GM21737 (cell line): Measurements from ENCODE around the gene GRK6.
A peak's percentile ranks its signal among the peaks of the same experiment; 100 is the strongest.
"Not testable (repeated sequence)": the region's sequence is repeated elsewhere in the genome, so short reads cannot be mapped to it uniquely, and the experiment has no call there.

Experiments used
- ATAC-seq: cut with Tn5 transposase; IDR thresholded peaks from one replicate; pipeline ENCODE4 v1.9.1; 2021; ENCODE audit warnings: mild to moderate bottlenecking, moderate library complexity; ENCODE audit not compliant: unreplicated experiment

Gene GRK6

DNA sequence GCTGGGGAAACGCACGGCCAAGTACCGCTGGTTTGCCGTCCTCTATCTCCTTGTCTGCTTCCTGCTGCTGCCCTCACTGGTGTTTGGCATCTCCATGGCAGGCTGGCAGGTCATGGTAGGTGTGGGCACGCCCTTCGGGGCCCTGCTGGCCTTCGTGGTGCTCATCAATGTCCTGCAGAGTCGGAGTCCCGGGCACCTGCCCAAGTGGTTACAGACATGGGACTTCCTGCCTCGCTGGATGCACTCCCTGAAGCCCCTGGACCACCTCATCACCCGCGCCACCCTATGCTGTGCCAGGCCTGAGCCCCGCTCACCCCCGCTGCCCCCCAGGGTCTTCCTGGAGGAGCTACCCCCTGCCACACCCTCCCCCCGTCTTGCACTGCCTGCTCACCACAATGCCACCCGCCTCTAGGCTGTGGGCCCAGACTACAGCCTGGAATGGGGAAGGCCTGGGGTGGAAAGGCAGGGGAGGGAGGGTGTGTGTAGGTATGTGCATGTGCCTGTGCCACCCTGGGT, 28.5 kb upstream of the GRK6 start:
- no peak for ATAC-seq

DNA sequence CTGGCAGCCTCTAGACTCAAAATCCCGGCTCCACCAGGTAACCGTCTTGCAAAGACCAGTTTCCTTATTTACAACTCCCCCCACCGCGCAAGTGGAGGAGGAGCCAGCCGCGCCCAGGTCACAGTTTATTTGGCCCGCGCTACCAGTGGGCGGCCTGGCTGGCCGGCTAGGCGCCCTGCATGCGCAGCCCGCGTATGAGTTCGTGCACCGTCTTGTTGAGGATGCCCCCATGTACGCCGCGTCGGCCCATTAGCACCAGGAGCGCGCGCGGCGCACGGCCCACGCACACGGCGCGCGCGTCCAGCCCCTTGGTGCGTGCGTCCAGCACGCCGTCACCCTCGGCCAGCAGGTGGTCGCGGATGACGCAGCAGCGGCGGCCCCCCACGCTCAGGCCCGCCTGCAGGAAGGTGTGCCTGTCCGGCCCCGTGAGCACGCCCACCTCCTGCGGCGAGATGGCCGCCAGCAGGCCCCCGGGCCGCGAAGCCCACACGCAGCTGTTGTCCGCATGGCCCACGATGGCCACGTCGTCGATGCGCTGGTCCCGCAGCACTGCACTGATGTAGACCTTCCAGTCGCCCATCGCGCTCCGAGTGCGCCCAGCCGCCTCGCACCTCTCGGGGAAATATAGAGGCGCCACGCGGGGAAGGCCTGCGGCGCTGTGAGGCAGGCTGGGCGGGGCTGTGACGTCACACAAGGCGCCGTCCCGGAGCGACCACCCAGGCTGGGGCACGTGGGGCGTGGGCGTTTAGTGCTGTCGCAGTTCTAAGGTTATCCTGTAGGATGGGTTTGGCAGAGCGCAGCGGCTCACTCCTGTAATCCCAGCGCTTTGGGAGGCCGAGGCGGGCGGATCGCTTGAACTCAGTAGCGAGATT, 26.2 kb upstream of the GRK6 start, which contains the start of gene PFN3:
PFN3 (minus strand) TSS at position 665 of the 872 bp plus-strand sequence; CDS start at position 580, 85 bp downstream.
- ATAC-seq = no peak

DNA sequence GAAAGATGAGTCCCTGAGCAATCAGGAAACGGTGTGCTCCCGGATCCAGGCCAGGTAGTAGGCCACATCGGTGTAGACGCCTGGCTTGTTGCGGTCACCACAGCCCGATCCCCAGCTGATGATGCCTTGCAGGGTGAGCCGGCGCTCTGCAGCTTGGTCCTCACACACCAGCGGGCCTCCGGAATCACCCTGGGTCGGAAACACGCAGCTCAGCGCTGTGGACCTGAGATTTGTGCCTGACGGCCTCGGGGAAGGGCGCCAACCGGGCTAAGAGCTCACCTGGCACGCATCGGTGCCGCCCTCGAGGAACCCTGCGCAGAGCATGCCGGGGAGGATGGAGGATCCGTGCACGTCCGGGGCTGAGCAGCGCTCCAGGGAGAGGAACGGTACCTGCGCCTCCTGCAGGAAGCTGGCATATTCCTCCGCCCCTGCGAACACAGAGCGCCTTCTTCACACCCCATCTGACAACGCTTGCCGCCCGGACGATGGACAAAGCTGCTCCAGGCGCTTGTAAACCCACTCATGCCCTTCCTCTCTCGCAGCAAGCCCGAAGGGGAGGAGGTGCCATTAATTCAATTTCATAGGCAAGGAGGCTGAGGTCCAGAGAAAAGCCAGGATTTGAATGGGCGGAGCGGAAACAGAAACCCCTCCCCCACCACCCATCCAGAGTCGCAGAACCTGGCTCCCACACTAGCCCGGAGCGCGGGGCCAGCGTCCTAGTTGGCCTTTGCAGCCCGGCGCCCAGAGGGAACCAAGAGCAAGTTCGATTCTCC, 24.0 kb upstream of the GRK6 start:
- no peak for ATAC-seq

DNA sequence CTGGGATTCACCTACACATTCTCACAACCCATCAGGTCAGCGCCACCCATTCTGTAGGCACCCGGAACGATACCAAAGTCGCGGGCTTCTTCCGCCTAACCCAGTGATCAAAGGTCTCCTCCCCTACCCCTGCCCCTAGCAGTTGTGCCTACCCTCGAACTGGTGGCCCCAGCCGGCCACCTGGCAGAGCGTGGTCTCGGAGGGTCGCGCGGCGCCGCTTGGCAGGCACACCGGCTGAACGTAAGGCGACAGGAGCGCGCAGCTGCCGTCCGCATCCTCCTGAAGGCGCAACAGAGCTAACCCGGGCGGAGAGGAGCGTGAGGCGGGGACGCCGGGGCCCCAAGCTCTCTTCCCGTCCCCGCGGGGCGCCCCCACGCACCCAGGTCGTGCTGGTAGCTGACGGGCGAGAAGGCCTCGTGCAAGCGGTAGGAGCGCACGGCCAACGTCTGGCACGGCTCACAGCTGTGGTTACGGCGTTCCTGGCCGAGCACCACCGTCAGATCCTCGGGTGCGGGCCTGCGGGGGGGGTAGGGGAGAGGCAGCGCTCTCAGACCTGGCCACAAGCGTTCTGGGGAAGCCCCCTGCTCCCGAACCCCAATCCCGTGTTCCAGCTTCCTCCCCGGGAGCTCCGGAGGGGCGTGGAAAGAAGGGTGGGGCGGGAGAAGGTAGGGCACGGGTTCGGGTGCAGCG, 23.2 kb upstream of the GRK6 start:
- ATAC-seq = peak; percentile 9

DNA sequence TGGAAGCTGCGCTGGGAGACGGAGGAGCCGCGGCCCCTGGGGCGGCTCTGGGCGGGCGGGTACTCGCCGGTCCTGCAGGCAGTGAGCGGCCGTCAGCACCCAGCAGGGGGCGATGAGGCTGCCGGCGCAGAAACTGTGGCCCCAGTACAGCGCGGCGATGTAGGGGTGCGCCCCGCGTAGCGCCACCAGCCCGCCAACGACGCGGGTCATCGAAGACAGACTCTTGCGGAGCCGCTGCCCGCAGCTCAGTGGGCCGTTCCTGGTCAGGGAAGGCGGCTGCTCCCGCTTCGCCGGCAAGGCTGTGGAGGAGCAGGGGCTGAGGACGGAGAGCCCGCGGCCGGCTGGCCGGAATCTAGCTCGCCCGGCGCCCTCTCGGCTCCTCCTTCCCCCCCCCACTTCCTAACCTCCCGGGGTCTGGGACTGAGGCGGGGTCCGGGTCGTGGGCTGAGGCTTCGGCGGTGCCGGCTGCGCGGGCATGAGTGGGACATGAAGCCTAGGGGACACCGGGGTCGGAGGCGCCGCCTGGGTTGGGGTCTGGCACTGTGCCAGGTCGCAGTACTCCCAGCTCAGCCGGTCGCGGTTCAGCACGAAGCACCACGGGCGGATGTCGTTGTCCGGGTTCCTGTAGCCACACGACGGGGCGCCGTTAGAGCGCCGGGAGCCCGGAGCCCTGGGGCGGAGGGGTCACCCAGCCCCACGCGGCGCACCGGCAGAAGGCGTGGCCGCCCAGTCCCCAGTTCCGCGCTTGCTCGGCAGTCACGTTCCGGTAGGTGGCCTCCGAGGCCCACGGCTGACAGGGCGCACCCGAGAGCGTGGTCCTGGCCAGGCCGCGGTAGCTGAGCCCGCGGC, 22.5 kb upstream of the GRK6 start:
- peak; percentile 70 for ATAC-seq

DNA sequence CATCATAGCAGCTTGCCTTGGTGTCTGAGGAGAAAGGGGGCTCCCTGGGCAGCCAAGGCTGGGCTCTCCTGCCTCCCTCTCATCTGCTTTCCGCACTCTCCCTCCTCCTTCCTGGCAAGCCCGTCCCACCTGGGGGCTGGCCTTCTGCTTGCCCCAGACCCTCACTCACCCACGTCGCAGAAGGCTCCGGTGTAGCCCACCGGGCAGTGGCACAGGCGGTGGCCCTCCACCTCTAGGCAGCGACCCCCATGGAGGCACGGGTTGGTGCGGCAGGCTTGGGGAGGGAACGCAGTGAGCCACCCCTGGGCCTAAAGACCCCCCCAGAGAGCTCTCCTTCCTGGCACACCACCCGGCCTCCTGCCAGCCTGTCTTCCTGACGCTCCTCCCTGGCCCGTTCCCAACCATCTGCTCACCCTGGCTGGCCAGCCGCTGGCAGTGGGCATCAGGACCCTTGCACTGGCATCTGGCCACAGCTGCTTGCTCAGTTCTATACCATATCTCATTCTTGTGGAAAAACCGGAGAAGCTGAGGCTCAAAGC, 21.8 kb upstream of the GRK6 start:
- no peak for ATAC-seq

DNA sequence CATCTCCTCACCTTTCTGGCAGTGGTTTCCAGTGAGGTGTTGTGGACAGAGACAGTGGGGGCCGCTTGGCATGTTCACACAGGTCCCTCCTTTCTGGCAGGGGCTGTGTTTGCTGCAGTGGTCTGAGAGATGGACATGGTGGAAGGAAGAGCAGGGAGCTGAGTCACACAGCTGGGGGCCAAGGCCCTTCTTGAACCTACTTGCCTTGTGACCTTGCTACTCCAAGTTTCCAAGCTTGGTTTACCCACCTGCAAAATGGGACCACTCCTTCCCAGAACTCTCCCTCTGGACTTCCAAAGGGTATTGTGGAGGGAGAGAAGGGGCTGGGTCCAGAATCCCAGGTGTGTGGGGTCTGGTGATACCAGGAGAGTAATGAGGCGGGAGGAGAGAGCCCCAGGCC, 21.2 kb upstream of the GRK6 start:
- ATAC-seq = no peak

DNA sequence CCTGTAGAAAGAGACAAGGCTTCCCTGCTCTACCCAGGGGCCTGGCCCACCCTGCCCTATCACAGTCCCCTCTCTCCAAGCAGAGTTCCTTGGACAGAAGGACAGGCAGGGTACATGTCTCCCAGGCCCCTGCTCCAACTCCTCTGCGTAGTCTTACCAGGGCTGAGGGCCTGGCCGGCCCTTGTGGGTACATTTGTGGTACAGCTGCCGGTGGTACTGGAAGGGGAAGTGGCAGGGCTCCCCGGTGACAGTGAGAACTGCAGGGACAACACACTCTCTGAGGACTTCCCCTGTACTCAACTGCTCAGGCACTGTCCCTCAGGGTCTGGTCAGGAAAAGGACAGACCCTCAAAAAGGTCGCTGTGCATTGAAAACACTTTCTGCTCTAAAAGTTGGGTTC, 20.7 kb upstream of the GRK6 start:
- no peak for ATAC-seq

DNA sequence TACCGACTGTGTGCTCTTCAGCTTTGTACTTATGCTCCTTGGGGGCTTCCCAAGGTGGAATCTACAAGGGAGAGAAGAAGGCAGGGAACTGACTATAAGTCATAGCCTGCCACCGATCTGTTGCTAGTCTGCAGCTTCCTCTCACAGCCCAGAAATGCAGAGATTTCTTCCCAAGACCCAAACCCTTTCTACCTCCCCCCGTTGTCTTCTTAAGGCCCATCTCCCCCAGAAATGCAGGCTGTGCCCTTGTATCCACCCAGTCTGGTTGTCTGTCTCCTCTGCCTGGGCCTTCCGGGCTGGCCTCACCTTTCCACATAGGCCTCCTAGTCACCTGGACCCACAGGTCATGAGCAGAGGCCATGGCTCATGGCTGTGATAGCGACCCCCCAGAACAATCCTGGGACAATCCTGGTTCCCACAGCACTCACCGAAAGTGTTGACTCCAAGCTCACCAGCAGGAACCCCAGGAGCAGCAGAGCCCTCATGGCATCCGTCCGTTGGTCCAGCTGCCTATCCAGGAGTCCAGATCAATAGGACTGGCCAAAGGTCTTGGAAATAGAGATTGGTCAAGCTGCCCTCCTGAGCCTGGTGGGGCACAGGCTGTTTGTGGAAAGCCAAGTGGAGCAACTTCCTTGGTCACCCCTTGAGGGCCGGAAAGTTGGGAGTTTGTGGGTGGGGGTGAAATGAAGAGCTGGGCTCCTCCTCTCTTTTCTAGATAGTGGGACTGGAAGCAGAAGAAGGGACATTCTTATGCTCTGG, 17.3 kb upstream of the GRK6 start, which contains the start of gene F12:
F12 (minus strand) TSS at position 522 of the 759 bp plus-strand sequence; CDS start at position 485, 37 bp downstream.
- no peak for ATAC-seq

DNA sequence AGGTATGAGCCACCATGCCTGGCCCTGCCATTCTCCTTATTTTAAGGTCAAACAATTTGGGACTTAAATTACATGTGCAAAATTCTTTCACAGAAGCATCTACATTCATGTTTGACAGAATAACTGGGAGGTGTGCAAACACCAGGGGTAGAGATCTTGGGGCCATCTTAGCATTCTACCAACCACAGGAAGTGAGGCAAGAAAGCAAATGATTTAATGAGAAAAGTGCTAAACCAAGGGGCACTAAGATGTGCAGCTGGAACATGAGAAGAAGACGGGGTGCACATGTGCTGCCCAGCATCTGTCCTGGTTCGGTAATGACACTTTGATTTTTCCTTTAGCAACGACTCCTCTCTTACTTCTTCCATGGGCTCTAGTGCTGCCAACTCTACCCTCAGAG, 15.9 kb upstream of the GRK6 start:
- ATAC-seq = no peak

DNA sequence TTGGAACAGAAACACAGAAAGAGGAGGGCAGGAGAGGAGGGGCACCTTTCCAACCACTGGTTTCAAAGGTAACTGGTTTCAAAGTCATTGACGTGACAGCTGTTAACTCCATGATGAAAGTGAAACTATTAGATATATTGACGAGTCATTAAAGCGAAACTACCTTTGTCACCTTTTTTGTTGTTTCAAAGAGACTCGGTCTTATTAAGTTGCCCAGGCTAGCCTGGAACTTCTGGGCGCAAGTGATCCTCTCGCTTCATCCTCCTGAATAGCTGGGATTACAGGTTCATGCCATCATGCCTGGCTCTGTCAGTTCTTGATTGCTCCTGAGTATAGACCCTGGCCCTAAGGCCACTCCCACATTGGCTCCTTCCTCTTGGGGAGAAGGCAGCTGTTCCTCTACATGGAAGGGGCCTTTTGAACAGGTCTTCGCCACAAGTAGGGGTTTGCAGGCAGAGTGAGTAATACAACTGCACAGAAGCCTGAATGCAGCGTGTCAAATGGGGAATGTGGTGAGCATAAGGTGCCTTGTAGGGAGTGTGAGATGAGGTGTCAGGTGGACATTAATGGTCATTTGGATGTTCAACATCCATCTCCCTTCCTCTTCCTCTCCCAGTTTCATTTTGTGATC, 13.8 kb upstream of the GRK6 start:
- peak; percentile 55 for ATAC-seq

DNA sequence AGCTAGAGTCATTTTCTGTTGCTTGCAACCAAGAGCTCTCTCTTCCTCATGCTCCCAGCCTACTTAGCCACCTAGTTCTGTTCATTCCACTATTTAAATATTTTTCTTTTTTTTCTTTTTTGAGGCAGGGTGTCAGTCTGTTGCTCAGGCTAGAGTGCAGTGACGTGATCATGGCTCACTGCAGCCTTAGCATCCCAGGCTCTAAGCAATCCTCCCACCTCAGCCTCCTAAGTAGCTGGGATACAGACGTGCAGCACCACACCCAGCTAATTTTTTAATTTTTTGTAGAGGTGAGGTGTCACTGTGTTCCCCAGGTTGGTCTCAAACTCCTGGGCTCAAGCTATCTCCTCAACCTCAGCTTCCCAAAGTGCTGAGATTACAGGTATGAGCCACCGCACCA, 12.0 kb upstream of the GRK6 start:
- no peak for ATAC-seq

DNA sequence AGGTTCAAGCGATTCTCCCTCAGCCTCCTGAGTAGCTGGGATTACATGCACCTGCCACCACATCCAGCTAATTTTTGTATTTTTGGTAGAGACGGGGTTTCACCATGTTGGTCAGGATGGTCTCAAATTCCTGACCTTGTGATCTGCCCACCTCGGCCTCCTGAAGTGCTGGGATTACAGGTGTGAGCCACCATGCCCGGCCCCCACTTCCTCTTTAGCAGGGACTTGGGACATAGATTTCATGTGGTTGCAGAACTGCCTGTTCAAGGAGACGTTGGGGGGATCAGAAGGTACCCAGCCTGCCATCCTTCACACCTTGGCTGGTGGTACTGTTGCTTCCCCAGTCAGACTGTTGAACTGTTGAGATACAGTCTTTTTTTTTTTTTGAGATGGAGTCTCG, 9.4 kb upstream of the GRK6 start:
- ATAC-seq = not testable (repeated sequence)

DNA sequence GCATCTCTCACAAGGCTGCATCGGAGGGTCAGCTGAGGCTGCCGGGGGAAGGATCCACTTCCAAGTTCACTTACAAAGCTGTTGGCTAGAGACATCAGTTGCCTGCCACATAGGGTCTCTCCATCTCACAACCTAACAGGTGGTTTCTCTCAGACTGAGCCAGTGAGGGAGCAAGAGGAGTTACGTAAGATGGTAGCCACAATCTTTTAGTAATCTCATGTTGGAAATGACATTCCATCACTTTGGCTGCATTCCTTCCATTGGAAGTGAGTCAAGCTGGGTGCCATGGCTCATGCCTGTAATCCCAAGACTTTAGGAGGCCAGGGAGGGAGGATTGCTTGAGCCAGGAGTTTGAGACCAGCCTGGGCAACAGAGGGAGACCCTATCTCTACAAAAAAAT, 7.4 kb upstream of the GRK6 start:
- ATAC-seq = no peak

DNA sequence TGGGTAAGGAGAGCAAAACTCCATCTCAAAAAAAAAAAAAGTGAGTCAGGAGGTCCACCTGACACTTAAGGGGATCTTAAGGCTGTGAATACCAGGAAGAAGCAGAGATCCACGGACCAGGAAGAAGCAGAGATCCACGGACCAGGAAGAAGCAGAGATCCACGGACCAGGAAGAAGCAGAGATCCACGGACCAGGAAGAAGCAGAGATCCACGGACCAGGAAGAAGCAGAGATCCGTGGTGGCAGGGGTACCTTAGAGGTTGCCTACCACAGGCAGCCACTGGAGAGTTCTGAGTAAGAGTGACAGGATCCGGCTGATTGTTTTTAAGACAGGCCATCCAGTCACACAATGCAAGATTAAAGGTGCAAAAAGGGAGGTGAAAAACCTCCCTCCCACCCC, 6.0 kb upstream of the GRK6 start:
- ATAC-seq = not testable (repeated sequence)

DNA sequence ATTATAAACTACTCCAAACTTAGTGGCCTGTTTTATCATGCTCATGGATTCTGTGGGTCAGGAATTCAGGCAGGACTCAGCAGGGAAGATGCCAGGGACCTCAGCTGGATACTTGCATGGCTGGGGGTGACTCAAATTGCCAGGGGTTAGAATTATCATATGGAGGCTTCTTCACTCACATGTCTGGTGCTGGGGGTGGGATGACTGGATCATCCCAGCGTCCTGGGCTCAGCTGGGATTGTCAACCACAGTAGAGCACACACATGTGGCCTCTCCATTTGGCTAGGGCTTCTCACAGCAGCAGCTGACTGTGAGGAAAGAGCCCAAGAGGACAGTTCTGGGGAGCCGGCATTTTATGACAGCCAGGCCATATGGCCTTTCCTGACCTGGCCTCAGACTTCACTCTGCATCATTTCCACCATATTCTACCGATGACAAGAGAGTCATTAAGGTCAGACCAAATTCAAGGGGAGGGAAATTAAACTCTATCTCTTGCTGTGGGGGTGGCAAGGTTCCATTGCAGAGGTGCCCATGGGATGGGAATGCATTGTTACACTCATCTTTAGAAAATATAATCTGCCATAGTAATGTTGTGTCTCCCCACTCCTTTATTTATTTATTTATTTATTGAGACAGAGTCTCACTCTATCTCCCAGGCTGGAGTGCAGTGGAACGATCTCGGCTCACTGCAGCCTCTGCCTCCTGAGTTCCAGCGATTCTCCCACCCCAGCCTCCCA, 5.2 kb upstream of the GRK6 start:
- no peak for ATAC-seq

DNA sequence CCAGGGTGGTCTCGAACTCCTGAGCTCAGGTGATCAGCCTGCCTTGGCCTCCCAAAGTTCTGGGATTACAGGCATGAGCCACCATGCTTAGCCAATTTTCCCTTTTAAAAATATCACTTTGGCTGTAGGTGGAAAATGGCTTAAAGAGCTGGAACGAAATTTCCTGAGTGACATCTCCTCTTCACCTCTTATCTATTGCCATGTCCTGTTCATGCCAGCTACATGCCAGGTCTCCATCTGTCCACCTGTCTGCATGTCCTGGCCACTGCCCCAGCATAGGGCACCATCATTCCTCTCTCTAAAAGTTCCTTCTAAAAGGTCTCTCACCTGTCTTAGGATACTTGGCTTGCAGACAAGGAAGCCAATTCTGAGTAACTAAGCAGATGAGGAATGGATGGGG, 2.8 kb upstream of the GRK6 start:
- ATAC-seq = no peak

DNA sequence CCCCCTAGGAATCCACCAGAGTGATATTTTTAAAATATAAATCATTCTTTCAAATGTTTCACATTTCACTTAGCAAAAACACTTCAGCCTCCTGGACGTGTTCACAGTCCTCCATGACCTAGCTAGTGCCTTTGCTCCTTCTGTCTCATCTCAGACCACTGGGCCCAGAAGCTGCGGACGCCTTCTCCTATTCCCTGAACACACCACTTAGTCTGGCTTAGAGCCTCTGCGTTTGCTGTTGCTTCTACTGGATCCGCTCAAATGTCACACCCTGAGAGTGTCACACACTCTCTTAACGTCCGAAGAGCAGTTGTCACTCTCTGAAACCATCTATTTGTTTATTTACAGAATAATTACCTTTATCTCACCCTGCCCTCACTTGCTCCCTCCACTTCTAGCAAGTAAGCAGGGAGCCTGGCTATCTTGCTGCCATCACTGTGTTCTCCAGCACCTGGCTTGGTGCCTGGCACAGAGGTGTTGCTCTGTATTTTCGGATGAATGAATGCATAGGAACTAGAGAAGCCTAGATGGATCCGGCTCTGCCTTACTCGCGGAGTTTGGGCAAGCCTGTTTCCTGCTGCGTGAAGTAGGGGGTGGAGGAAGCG, 1.2 kb upstream of the GRK6 start:
- no peak for ATAC-seq
